Measurements from ENCODE around the gene ADI1. TPM values are rescaled to one million over a fixed set of nuclear protein-coding genes. Genes with fewer than 3 reads are reported as not detected.
"Not testable (repeated sequence)": the region's sequence is repeated elsewhere in the genome, so short reads cannot be mapped to it uniquely, and the experiment has no call there.

The ADI1 gene
- total and polyA plus RNA-seq, 10 of the 15 experiments (the other 5 are each of a cell fraction or from before 2014, with no cell fraction given): 4.4 to 78.7 (median 17.2) TPM

DNA sequence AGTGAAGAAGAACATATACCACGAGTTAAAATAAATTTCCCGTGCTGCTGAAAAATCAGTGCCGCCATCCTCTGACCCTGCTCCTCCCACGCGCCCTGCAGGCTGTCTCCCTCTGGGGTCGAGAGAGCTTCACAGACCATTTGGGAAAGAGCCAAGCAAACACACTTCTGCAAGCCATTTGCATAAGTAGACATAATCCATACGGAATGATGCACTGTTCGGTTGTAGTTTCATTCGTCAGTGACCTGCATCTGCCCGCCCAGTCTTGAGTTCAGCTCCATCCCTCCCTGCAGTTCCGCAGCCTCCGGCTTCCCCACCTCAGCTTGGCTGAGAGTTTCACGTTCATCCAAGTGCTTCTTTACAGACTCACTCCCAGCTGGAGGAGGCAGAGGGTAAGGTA is 70.2 kb downstream of the ADI1 start:
- Histone ChIP-seq H3K27ac (ENCODE audit: control insufficient read depth, insufficient read depth) (no peak overlapping the region), H3K4me3 (no peak overlapping the region), H3K9ac (ENCODE audit: control insufficient read depth, insufficient read depth, low read length) (no peak overlapping the region), H3K36me3 (ENCODE audit: control insufficient read depth in 2 of 2, insufficient read depth in 2 of 2, low read length in 1 of 2) (peaks cover 8 to 17% of the 10 kb centered on the region in 2 experiments), H4K20me1 (ENCODE audit: control insufficient read depth, insufficient read depth) (no peaks in the 10 kb centered on the region), H3K79me2 (ENCODE audit: control insufficient read depth, insufficient read depth, low read length) (no peaks in the 10 kb centered on the region), H3K4me2 (ENCODE audit: control insufficient read depth, insufficient read depth) (no peak overlapping the region), H2AFZ (ENCODE audit: control insufficient read depth, low read depth, low read length) (no peak overlapping the region), H3K27me3 (replicated peaks in 1 of 2; ENCODE audit: control insufficient read depth in 2 of 2, insufficient read depth in 2 of 2, low read length in 1 of 2) (no peaks in the 10 kb centered on the region), H3K4me1 (ENCODE audit: control insufficient read depth, insufficient read depth, low read length) (no peaks in the 10 kb centered on the region), H3K9me3 (replicated peaks; ENCODE audit: control insufficient read depth, insufficient read depth, low read length) (no peaks in the 10 kb centered on the region; the same call in 2 of the 3 replicates)
- ChIA-PET SMC1A (ENCODE audit: uncharacterized antibody, unreplicated experiment) (no interaction called here), RAD21 (ENCODE audit: unreplicated experiment) (no interaction called here), POLR2A (no interaction called here), CTCF (interaction anchor here (1.0 kb wide), 1 partner anchor 26 kb away, joined by 3 read pairs; no protein-coding TSS in a partner anchor)
- intact Hi-C loops (cut with micrococcal nuclease; ENCODE audit: unreplicated experiment) (no loop called here), in situ Hi-C loops (cut with MboI) (no loop called here)
- ATAC-seq (no peak), DNase-seq (ENCODE audit: low read depth, low spot score) (no peak), FAIRE-seq (no peak)
- WGBS (ENCODE audit: insufficient coverage, insufficient replicate concordance, low lambda C conversion rate, missing lambda C conversion rate): 98% methylated on average over 13 of the region's 13 CpGs
- BruUV-seq (replicated peaks): no TSS peak
- TF ChIP-seq GATAD2B (conservative IDR thresholded peaks at IDR 0.05; ENCODE audit: low read depth): no peak
- TF ChIP-seq FOXM1 (IDR thresholded peaks at IDR 0.05; ENCODE audit: low read depth, low read length): no peak
- no peak for TF ChIP-seq FOXK2 (IDR thresholded peaks at IDR 0.05)
- no peak for TF ChIP-seq ZNF384 (IDR thresholded peaks at IDR 0.05; ENCODE audit: borderline replicate concordance, low read depth, low read length)
- no peak for TF ChIP-seq ZNF217 (IDR thresholded peaks at IDR 0.05)
- TF ChIP-seq CBX3 (IDR thresholded peaks at IDR 0.05; ENCODE audit: borderline replicate concordance, low read depth): no peak
- TF ChIP-seq LARP7 (IDR thresholded peaks at IDR 0.05): no peak
- TF ChIP-seq PML (IDR thresholded peaks at IDR 0.05; ENCODE audit: low read length): no peak
- TF ChIP-seq, protein P1, sequence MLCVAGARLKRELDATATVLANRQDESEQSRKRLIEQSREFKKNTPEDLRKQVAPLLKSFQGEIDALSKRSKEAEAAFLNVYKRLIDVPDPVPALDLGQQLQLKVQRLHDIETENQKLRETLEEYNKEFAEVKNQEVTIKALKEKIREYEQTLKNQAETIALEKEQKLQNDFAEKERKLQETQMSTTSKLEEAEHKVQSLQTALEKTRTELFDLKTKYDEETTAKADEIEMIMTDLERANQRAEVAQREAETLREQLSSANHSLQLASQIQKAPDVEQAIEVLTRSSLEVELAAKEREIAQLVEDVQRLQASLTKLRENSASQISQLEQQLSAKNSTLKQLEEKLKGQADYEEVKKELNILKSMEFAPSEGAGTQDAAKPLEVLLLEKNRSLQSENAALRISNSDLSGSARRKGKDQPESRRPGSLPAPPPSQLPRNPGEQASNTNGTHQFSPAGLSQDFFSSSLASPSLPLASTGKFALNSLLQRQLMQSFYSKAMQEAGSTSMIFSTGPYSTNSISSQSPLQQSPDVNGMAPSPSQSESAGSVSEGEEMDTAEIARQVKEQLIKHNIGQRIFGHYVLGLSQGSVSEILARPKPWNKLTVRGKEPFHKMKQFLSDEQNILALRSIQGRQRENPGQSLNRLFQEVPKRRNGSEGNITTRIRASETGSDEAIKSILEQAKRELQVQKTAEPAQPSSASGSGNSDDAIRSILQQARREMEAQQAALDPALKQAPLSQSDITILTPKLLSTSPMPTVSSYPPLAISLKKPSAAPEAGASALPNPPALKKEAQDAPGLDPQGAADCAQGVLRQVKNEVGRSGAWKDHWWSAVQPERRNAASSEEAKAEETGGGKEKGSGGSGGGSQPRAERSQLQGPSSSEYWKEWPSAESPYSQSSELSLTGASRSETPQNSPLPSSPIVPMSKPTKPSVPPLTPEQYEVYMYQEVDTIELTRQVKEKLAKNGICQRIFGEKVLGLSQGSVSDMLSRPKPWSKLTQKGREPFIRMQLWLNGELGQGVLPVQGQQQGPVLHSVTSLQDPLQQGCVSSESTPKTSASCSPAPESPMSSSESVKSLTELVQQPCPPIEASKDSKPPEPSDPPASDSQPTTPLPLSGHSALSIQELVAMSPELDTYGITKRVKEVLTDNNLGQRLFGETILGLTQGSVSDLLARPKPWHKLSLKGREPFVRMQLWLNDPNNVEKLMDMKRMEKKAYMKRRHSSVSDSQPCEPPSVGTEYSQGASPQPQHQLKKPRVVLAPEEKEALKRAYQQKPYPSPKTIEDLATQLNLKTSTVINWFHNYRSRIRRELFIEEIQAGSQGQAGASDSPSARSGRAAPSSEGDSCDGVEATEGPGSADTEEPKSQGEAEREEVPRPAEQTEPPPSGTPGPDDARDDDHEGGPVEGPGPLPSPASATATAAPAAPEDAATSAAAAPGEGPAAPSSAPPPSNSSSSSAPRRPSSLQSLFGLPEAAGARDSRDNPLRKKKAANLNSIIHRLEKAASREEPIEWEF (IDR thresholded peaks at IDR 0.05; ENCODE audit: insufficient replicate concordance, low read depth, low read length): no peak
- no peak for TF ChIP-seq KLF5 (IDR thresholded peaks at IDR 0.05; ENCODE audit: partially characterized antibody)

DNA sequence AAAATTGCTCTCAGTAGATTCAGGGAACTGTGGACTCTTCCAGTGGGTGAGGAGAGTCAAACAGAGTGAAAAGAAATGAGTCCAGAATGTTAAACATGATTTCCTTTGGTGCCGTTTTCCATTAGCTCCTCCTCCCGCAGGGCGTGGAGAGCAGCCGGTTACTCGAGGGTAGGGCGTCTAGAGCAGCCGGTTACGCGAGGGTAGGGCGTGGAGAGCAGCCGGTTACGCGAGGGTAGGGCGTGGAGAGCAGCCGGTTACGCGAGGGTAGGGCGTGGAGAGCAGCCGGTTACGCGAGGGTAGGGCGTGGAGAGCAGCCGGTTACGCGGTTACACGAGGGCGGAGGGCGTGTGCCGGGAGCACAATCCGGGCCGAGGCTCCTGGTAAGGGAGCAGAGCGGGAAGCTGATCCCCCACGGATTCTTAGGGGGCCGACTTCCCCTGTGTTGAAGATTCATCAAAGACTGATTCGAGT is 70.9 kb downstream of the ADI1 start:
- H2AFZ ChIP-seq (ENCODE audit: control insufficient read depth, low read depth, low read length); H4K20me1 ChIP-seq (ENCODE audit: control insufficient read depth, insufficient read depth); SMC1A ChIA-PET (ENCODE audit: uncharacterized antibody, unreplicated experiment); H3K9me3 ChIP-seq (replicated peaks; ENCODE audit: control insufficient read depth, insufficient read depth, low read length); H3K4me3 ChIP-seq; BruUV-seq (replicated peaks); intact Hi-C loops (cut with micrococcal nuclease; ENCODE audit: unreplicated experiment); ATAC-seq; FAIRE-seq; H3K9ac ChIP-seq (ENCODE audit: control insufficient read depth, insufficient read depth, low read length); in situ Hi-C loops (cut with MboI); H3K79me2 ChIP-seq (ENCODE audit: control insufficient read depth, insufficient read depth, low read length); H3K4me2 ChIP-seq (ENCODE audit: control insufficient read depth, insufficient read depth); DNase-seq (ENCODE audit: low read depth, low spot score); H3K4me1 ChIP-seq (ENCODE audit: control insufficient read depth, insufficient read depth, low read length); RAD21 ChIA-PET (ENCODE audit: unreplicated experiment); H3K27me3 ChIP-seq (replicated peaks in 1 of 2; ENCODE audit: control insufficient read depth in 2 of 2, insufficient read depth in 2 of 2, low read length in 1 of 2); H3K27ac ChIP-seq (ENCODE audit: control insufficient read depth, insufficient read depth); POLR2A ChIA-PET: not testable (repeated sequence)
- peaks cover 13 to 23% of the 10 kb centered on the region in 2 experiments for H3K36me3 ChIP-seq (ENCODE audit: control insufficient read depth in 2 of 2, insufficient read depth in 2 of 2, low read length in 1 of 2)
- WGBS (ENCODE audit: insufficient coverage, insufficient replicate concordance, low lambda C conversion rate, missing lambda C conversion rate): 95% methylated on average over 11 of the region's 35 CpGs
- CTCF ChIA-PET: interaction anchor here (1.0 kb wide), 1 partner anchor 25 kb away, joined by 3 read pairs; no protein-coding TSS in a partner anchor
